AG04450 (cell line): ENCODE measurements around the gene ZFHX3. TPM values are rescaled to one million over a fixed set of nuclear protein-coding genes. Genes with fewer than 3 reads are reported as not detected.
A peak's percentile ranks its signal among the peaks of the same experiment; 100 is the strongest.

Source experiments
- CTCF ChIA-PET: fragments of 300-600, 350-600 bp; formaldehyde crosslinking; extraction: SDS; loops from one replicate; lab custom pipeline; 2022; ENCODE audit warnings: antibody characterized with exemption, inconsistent platforms; lab: Charles Lee
- POLR2A ChIA-PET: fragments of 350-600 bp; formaldehyde crosslinking; extraction: SDS; loops from one replicate; lab custom pipeline; 2021; ENCODE audit warnings: antibody characterized with exemption, inconsistent platforms; lab: Yijun Ruan, JAX
- DNase-seq: peaks from one replicate; pipeline ENCODE4 v3.0.0-alpha.2; 2011; ENCODE audit warnings: low read depth, low spot score
- H3K27ac ChIP-seq: one replicate; pipeline ENCODE4 v1.5.1; 2012; ENCODE audit warnings: low read depth, low read length, control low read depth
- H3K27me3 ChIP-seq: one replicate; pipeline ENCODE4 v1.6.0; 2012; ENCODE audit warnings: low read length; ENCODE audit not compliant: control insufficient read depth, insufficient read depth
- H3K4me3 ChIP-seq: 2 replicates; pipeline ENCODE4 v1.5.1; 2011; ENCODE audit warnings: mild to moderate bottlenecking, low read depth, low read length, control low read depth
- H3K9me3 ChIP-seq: 2 replicates; pipeline ENCODE4 v1.5.1; 2012; ENCODE audit warnings: low read length; ENCODE audit not compliant: control insufficient read depth, insufficient read depth
- CTCF ChIP-seq: IDR thresholded peaks from 2 replicates; pipeline ENCODE4 v1.5.1; 2011; ENCODE audit warnings: low read depth, low read length, control low read depth, inconsistent platforms
- polyA plus RNA-seq: library from polyadenylated mRNA; depleted of rRNA; stranded (reverse); fragments of >200 nt; gene quantifications from 2 replicates; pipeline ENCODE4 v1.2.3, GENCODE V29; 2011

Gene ZFHX3
- polyA plus RNA-seq, 1 experiment, result 3.3 TPM

- ChIA-PET POLR2A (interaction anchor here (0.7 to 1.3 kb wide), 2 partner anchors 26 to 121 kb away, joined by 3 read pairs; no protein-coding TSS in a partner anchor), CTCF (interaction anchor here (0.7 to 3.5 kb wide), 3 partner anchors 12 to 822 kb away, joined by 4 to 22 read pairs (median 6); no protein-coding TSS in a partner anchor)
- Histone ChIP-seq H3K9me3 (no peaks in the 10 kb centered on the region), H3K27me3 (no peaks in the 10 kb centered on the region), H3K4me3 (peak overlapping the region; percentile 72), H3K27ac (peak overlapping the region; percentile 87)
- DNase-seq, result no peak
- TF ChIP-seq CTCF, result no peak
These were observed 8.5 kb upstream of the ZFHX3 start for GRCh38 chr16:73056448-73056847.

- peak overlapping the region; percentile 72 for H3K4me3 ChIP-seq
- ChIA-PET CTCF (interaction anchor here (0.6 to 7.4 kb wide), 11 partner anchors 15 to 559 kb away, joined by 3 to 55 read pairs (median 3); no protein-coding TSS in a partner anchor), POLR2A (interaction anchor here (0.6 to 2.4 kb wide), 9 partner anchors 7 to 222 kb away, joined by 3 to 9 read pairs (median 5); no protein-coding TSS in a partner anchor)
- no peak for DNase-seq
- H3K9me3 ChIP-seq, result no peaks in the 10 kb centered on the region
- H3K27ac ChIP-seq, result peak overlapping the region; percentile 77
- TF ChIP-seq CTCF, result no peak
- no peaks in the 10 kb centered on the region for H3K27me3 ChIP-seq
These were observed 7.0 kb upstream of the ZFHX3 start for GRCh38 chr16:73054813-73055482.

GRCh38 chr16:73054498-73054812 is 6.5 kb upstream of the ZFHX3 start:
- Histone ChIP-seq H3K27me3 (no peaks in the 10 kb centered on the region), H3K27ac (peak overlapping the region; percentile 68), H3K4me3 (peak overlapping the region; percentile 20; the same call in 1 of the 2 replicates), H3K9me3 (no peaks in the 10 kb centered on the region)
- CTCF ChIA-PET, result interaction anchor here (0.6 to 7.4 kb wide), 9 partner anchors 115 to 559 kb away, joined by 3 to 55 read pairs (median 3); no protein-coding TSS in a partner anchor
- TF ChIP-seq CTCF, result no peak
- POLR2A ChIA-PET, result interaction anchor here (0.6 to 2.4 kb wide), 6 partner anchors 8 to 123 kb away, joined by 3 to 7 read pairs (median 4); no protein-coding TSS in a partner anchor
- no peak for DNase-seq

DNA sequence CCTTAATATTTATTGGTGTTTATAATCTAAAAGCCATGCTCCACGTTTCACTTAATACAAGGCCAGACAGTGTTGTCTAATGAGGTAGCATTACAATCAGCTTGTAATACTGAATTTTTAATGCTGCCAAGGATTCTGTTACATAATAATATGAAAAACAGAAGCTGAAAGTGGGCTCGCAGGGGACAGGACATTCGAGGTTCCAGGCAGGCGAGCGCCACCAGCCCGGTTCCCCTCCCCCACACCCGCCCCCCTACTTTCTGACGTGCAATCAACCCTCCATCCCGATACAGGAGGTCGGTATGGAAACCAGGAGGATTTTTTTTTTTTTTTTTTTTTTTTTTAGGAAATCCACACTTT is 6.2 kb upstream of the ZFHX3 start:
- ChIA-PET CTCF (interaction anchor here (0.5 to 7.4 kb wide), 10 partner anchors 115 to 600 kb away, joined by 3 to 55 read pairs (median 4); no protein-coding TSS in a partner anchor), POLR2A (interaction anchor here (0.6 to 2.4 kb wide), 8 partner anchors 8 to 160 kb away, joined by 3 to 9 read pairs (median 4); no protein-coding TSS in a partner anchor)
- no peak for DNase-seq
- Histone ChIP-seq H3K9me3 (no peaks in the 10 kb centered on the region), H3K27me3 (no peaks in the 10 kb centered on the region), H3K4me3 (no peak overlapping the region), H3K27ac (peak overlapping the region; percentile 88)
- TF ChIP-seq CTCF, result no peak
